HG02884 (cell line): Measurements from ENCODE around the gene ATXN7L1.
"Not testable (repeated sequence)": the region's sequence is repeated elsewhere in the genome, so short reads cannot be mapped to it uniquely, and the experiment has no call there.

Source experiments
- ATAC-seq: cut with Tn5 transposase; IDR thresholded peaks from one replicate; pipeline ENCODE4 v1.9.1; 2021; ENCODE audit warnings: mild to moderate bottlenecking, moderate library complexity; ENCODE audit not compliant: unreplicated experiment

ATXN7L1 gene

DNA sequence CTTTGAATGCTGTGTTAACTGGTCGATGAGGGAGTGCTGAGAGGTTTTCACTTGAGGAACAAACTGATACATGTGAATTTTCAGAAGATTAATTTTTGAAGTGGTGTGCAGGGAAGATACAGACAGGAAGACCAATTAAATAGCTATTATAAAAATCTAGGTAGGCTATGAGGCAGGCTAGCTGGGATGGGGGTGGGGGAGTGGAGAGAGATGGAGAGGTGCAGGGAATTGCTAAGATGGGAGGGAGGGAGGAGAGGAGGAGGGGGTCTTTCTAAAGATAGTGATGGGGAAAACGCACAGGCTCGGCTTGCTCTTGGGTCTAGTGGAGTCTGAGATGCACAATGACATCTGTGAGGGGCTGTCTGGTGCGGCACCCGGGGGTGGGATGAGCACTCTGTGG lies 15.2 kb downstream of the ATXN7L1 start:
- no peak for ATAC-seq

DNA sequence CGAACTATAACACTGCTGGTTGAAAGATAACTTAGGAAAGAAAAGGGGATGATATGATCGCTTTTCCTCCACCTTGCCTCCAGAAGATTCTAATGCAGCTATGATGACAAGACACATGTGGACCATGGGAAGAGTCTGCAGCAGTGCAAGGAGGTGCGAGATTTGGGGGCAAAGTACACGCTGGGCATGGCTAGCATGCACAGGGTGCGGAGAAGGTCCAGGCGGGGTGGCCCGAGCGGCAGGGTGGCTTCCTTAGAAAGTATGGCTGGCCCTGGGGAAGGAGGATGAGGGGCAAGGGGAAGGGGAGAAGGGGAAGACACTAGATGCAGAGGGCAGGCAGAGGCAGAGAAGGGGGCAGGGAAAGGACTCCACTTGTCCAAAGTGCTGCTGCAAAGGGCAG lies 15.6 kb downstream of the ATXN7L1 start:
- no peak for ATAC-seq

DNA sequence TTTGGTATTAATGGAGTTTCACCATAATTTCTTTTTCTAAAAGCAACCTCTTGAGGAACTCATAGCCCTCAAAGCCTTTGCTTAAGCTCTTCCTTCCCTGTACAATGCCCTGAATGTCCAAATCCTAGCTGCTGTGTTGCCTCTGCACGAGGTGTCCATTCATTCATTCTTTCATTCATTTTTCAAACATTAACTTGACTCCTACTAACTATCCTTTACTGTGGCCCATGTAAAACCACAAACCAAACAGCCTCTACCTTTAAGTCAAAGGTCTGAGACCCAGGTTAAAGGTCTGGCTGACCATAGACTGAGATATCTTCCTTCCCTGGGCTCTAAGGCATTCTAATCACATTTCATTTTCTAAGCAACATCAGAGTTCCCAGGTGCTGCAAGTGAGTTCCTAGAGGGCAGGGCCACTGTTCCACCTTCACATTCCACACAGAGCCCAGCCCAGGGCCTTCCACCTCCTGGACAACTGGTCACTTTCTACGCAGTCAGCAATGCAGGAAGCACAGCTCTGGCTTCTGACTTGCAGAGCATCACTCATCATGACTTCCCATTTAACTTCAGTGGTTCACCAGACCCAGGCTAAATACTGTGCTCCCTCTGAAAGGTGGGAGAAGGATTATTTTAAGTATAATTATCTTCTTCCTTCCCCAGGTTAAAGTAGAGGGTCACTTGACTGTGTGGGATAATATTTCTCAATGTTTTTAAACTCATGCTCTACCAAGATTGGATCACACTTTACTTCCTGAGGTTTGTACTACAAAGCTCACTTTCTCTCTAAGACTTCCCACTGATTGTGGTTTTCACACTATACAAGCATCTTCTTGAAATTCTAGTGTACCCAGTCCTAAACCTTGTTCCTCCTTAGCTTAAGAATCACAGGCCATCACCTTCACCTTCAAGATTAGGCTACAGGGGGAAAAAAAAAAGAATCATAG lies 19.1 kb downstream of the ATXN7L1 start:
- ATAC-seq, result no peak

DNA sequence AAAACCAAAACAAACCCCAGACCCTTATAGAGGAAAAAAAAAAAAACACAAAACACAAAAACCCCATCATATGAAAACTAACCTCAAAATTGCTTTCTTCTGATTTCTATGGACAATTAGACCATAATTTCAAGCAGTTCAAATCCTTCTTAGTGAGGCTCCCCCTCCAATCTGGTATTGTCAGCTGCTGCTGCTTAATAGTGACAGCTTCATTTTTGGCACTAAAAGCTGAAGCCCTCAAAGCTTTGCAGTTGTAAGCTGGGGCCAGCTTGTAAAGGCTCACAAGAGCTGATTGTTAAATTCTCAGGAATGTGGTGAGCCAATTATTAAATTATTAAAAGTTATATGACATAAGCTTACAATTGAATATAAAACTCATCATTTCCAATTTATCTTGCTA lies 21.9 kb downstream of the ATXN7L1 start:
- ATAC-seq, result no peak

DNA sequence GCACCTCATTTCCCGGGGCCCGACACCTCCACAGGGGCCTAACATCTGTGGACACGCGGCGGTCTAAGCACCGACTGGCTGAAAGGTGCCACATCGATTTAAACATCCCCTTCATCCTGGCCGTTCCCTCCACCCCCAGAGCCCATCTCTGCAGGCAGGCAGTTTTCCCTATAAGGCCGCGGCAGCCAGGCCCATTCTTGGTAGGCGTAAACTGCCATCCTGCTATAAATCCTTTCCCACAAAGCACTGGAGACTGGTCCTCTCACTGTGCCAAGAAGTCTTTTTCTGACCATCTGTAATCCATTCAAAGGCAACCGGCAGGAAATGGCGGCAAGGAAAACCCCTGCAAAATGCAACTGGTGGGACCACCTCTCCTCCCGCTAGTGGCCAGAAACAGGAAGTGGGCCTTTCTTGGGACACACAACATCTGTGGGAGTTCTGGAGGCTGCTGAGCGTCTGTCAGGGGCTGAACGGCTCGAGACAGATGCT lies 22.4 kb downstream of the ATXN7L1 start:
- no peak for ATAC-seq

DNA sequence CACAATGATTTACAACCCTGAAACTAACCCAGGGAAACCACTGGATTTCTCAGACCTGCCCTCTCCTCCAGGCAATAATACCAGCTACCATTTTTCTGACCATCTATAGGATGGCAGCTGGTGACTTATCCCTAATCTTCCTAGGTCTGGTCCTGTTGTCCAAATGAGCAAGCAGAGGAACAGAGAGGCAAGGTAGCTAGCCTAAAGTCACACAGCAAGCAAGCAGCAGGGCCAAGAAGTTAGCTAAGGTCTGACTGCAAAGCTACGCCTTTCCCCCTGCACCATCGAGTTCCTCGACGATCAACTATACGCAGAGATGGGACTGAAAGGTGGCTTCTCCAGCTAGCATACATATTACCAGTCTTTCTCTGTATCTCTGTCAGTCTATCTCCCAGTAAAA lies 25.3 kb downstream of the ATXN7L1 start:
- no peak for ATAC-seq

DNA sequence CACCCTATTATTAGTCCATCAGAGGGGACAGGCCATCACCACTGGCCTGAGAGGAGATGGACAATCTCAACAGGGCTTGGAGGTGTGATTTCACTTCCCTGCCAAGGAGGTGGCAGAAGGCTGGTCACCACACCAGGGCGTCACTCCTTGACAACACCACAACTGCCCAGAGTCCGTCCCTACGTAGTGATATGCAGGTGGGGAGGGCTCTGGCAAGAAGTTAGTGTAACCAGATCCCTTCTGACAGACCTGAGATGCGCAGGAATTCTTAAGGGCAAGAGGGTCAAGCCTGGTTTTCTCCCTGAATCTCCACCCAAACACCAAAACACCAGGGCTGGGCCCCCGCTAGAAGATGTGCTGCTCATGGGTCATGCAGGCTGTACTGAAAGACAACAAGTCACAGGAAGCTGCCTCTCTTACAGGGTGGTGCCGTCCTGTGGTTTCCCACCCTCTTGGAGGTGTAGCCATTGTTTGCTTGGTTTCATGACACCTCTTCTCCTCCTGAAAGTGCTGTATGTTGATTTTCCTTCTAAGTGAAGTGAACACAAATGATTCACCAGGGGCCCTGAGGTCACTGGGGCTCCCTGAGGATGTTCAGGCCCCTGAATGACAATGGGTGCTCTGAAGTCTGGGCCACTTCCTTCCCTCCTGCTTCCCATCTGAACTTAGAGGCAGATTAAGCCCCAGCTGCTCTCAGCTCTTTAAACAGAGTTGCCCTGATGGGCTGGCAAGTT lies 27.1 kb downstream of the ATXN7L1 start:
- ATAC-seq, result no peak

DNA sequence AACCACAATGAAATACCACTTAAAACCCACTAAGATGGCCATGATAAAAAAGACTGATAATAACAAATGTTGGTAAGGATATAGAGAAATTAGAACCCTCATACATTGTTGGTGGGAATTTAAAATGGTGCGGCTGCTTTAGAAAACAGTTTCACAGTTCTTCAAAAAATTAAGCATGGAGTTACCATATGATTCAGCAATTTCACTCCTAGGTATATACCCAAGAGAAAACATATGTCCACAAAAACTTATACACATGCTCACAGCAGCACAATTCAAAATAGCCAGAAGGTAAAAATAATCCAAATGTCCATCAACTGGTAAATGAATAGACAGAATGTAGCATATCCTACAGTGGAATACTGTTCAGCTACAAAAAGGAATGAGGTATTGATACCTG lies 30.0 kb downstream of the ATXN7L1 start:
- ATAC-seq, result no peak

DNA sequence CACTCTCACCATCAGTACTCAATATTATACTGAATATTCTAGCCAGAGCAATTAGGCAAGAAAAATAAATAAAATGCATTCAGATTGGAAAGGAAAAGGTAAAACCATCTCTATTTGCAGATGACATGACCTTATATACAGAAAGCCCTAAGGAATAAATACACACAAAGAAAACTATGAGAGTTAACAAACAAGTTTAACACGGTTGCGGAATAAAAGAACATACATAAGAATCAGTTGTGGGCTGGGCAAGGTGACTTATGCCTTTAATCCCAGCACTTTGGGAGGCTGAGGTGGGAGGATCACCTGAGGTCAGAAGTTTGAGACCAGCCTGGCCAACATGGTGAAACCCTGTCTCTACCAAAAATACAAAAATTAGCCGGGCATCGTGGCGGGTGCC lies 31.7 kb downstream of the ATXN7L1 start:
- not testable (repeated sequence) for ATAC-seq

DNA sequence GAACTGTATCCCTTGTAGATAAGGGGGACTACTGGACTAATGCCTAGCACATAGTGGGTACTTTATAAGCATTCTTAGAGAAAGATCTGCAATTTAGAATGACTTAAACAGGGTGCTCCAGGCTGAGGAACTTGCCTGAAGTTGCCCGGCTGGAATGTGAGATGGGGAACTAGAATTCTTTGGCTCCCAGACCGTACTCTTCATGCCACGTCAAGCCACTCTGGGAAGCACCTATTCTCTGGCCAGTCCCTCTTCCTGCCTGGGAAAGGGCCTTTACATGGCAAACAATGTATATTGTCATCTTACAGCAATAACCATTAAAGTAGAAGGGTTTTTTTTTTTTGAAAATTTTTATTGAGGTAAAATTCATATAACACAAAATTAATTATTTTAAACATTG lies 34.5 kb downstream of the ATXN7L1 start:
- ATAC-seq, result no peak

DNA sequence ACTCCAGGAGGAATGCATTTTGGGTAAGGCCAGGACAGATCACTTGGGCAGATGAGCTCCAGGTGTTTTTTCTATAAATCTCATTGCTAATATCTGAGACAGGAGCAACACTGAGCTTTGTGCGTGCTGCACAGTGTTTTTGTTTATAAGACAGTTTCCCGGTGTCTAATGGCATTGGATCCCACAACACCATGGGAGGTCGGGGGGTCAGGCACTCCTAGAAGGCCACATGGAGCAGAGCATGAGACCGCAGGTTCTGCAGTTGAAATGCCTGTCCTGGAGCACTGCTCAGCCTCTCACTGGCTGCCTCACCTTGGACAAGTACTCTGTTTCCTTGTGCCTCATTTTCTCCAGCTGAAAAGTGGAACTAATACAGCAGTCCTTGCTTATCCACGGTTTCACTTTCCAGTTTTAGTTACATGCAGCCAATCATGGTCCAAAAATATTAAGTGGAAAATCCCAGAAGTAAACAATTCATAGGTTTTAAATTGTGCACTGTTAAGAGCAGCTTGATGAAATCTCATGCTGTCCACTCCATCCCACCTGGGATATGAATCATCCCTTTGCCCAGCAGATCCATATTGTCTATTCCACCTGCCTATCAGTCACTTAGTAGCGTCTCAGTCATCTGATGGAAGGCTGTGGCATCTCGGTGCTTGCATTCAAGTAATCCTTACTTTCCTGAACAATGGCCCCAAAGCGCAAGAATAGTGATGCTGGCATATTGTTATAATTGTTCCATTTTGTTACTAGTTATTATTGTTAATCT lies 35.2 kb downstream of the ATXN7L1 start:
- ATAC-seq, result no peak

DNA sequence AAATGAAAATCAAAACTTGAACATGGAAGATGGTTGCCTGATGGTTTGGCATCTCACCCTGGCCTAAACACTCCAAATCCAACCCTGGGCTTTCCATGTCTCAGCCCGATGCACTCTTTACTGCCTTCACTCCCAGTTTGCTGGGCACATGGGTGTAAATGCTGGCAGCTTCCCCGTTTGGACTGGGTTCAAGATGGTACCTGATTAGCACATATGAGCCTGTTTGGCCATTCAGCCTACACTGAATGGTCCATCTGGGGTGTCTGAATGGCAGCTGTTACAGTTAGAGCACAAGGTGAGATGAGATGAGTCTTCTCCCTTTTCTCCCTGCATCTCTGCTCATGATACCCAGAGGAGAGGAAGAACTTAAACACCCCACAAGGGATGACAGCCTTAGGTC lies 37.1 kb downstream of the ATXN7L1 start:
- no peak for ATAC-seq

DNA sequence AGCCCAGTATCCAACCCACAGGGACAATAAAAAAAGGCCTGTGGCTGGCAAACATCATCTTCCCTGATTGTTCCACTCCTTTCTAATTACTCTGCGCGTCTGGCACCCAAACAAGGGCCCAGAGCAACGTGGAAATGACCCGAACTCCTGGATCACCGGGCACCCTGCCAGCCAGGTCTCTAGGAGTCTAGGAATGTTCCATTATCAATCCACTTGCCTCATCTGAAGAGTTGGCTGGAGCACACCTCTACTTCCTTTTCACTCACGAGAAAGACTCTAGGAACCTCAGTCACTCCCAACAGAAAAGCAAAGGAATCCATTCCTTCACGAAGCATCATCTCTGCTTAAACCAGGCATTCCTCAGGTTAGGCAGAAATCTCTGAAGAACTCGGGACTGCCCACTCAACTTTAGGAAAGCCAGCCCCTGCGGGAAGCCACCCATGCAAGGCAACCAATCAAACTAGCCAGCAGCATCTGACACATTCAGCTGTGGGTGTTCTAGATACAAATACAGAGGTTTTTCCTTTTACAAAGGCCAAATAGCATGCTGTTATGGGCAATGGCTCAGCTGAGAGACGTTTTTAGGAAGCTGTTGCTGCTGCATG lies 37.7 kb downstream of the ATXN7L1 start:
- no peak for ATAC-seq

DNA sequence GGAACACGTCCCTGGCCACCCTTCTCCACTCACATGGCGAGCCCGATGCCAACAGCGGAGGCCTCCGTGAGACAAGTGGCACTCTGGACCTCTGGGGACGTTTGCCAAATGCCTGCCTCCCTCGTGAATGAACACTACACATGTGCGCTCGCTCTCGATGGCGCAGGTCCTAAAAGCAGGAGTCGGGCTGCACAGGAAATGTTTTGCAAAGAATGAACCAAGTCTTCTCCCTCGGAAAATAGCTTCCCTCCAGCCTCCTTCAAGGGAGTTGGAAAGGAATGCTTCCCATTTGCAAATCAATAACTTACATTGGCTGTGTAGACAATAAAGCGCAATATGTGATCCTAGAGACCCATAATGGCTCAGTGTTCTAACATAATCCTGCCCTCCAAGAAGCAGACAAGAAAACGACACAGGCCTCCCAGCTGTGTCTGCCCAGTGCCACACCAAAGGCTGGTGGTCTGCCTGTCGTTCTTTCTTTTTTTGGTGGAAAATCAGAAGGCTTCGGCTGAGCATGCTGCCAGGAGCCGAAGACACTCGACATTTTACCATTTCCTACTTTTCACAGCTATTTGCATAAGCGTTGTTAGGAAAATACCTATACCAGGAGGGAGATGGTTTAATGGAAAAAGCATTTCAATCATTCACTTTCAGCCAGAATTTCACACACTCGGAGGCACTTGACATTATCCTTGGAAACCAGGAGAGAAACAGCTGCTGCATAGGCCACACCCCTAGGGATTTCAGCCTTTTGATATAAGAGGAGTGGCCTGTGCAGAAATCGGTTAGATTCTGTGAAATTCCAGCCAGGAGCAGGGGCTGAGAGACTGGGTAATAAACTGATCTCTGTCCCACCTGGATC lies 38.4 kb downstream of the ATXN7L1 start:
- ATAC-seq, result no peak

DNA sequence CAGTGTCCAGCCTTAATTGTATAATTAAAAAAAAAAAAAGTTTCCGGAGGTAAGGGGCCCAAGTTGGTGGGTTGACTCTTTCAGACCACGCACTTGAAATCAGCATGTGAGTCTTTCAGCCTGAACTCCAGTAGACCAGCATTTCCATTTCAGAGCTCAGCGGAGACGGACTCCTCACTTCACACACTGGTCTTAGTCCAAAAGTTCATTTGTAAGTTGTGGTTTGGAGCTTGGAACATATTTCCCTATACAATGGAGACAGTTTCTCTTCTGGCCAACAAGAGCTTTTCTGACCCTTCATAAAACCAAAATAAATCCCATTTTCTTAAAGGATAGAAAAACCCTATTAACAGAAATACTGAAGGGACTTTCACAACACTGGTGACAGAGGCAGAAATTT lies 41.0 kb downstream of the ATXN7L1 start:
- no peak for ATAC-seq

DNA sequence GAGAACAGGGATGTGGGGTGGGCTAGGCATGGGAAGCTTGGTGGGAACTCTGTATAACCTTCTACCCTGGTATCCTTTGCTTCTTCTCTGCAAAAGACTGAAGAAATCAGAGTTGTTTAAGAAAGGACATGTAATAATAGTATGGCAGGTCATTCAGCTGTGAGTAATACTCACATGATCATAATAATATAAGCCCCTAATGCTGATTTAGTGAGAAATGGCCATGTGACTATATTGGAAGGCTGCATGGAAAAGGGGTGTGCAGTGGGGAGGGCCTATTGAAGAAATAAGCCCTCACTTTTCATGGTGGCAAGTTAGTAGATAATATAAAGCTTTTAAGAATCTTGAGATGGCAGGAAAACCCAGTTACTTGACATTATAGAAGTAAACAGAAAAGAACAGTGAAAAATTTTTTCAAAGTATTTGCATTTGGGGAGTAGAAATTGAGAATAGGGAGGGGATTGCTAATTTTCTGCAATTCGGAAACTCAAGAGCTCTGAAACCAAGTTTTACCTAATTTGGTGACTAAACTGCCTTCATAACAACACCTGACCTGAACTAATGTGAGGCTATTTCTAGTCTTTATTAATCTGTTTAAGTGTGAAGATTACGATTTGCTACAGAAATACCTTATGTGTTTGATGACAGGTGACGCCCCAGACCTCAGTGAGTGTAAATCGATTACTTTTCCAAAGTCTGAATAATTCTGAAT lies 44.4 kb downstream of the ATXN7L1 start:
- no peak for ATAC-seq

DNA sequence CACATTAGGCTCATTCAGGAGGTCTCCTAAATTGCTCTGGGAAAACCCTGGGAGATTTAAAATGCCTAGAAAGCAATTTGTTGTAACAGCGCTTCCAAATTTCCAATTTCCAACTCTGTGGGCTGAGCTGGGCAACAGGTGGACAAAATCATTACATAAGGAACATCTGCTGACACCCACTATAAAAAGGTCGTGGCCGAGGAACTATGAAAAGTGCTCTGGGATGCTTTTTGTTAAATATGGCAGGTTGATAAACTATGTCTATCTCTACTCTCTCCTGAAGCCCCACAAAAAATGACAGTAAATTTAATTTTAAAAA lies 45.1 kb downstream of the ATXN7L1 start:
- no peak for ATAC-seq

DNA sequence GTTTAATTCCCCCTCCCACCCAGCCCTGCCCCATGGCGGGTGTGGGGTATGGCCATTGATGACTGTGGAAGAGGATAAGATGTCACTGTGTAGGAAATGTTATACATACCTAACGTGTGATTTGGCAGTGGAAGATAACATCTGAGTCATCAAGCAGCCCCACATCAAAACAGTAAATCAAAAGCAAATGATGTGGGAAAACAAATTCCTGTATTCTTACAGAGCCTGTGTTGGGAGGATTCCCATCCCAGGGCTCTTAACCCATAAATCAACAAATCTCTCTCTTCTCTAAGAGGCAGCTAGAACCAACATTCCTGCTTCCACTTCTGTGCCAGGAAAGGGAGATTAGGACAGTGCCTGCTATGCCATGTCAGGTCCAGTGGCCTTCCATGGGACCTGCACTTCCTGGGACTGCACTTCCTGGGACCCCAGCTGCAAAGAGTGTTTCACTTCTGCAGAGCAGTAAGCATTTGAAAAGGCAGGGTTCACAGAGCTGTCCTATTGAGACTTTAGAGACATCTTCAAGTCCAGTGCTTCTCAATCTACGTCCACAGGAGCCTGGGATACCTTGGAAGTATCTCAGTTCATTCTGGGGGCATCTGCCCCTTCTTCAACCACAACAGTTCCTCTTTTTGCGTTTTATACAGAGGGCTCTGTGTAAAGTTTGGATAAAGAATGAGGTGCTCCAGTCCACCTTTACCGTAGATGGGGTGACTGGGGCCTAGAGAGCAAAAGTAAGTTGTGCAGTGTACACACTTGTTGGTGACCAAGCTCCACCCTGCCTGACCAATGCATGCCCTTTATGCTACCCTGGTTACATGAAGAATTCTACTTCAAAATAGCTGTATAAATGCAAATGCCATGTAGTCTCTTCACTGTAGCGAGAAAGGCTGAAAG lies 45.7 kb downstream of the ATXN7L1 start:
- no peak for ATAC-seq
